ENCODE results near the gene HAX1.
"Not testable (repeated sequence)": the region's sequence is repeated elsewhere in the genome, so short reads cannot be mapped to it uniquely, and the experiment has no call there.

The HAX1 gene

DNA sequence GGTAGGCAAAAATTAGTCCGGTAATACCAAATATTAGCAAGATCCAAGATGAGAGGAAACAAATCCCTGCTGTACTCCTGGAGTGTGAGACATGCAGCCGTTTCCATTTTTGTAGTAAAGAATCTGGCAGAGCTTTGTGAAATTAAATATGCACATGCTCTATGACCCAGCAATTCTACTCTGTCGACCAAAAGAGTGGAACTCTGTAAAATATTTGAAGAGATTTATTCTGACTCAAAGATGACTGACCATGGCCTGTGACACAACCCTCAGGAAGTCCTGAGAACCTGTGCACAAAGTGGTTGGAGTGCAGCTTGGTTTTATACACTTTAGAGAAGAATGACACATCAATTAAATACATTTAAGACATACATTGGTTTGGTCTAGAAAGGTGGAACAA is 16.2 kb downstream of the HAX1 start:
- no peak for DNase-seq

DNA sequence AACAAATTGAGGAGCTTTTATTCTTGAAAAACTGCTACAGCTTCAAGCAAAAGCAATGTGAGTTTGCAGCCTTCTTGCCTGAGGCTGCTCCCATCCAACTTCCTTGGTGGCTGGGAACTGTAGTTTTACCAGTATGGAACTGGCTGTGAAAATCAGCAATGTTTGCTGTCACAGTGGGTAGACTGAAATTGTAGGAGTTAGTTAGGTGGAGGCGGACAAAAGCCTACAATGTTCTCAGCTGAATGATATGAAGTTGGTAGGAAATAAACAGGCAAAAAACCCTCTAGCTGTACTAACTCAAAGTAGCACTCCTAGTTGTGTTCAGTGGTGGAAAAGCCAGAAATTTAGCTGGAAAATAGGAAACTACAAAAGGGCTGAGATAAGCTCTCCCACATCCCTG is 18.5 kb downstream of the HAX1 start:
- no peak for DNase-seq

DNA sequence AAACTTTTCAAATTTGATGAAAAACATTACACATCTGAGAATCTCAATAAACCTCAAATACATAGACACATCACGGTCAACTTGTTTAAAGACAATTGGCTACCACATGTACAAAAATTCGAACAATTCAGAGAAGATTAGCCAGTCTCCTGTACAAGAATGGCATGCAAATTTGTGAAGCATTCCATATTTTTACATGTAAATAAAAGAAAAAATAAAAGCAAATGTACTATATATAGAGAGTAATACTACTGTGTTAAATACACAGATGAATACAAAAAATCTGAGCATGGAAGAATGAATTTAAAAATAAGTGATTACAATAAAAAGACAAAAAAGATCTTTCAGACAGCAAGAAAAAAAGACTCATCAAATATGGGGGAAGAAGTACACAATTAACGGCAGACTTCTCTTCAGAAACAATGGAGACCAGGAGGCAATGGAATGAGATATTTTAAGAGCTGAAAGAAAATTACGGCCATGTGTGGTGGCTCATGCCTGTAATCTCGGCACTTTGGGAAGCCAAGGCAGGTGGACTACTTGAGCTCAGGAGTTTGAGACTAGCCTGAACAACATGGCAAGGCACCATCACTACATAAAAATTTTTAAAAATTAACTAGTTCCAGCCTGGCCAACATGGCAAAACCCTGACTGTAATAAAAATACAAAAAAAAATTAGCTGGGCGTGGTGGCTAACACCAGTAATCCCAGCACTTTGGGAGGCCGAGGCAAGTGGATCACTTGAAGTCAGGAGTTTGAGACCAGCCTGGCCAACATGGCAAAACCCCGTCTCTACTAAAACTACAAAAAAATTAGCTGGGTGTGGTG is 23.2 kb downstream of the HAX1 start:
- DNase-seq = no peak

- DNase-seq = no peak
Observed at GRCh38 chr1:154301582-154301981, 29.2 kb downstream of the HAX1 start.

DNA sequence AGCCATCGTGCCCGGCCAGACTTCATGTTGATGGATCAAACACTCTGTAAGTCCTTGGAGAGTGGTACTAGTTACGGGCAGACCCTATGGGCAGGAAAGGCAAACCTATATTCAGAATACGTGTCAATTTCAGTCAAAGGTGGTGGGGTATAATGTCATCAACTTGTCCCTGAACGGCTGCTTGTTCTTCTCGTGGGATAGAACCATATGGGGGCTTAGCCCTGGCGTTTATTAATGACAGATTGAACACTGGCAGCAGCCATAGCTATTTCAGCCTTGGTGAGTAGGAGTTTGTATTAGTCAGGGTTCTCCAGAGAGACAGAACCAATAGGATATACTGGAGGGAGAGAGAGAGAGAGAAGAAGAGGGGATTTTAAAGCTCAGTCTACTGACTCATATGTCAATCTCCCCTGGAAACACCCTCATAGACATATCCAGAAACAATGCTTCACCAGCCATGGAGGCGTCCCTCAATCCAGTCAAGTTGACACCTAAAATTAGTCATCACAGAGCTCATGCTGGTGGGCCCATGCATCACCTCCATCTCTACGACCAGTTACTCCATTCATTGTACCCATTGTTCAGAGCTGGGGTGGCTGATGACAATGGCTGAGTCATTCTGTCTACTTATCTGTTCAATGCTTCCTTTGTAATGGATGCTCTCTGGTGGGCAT is 32.4 kb downstream of the HAX1 start:
- DNase-seq = peak; percentile 19

- no peak for DNase-seq
Observed at GRCh38 chr1:154306151-154306550, 33.7 kb downstream of the HAX1 start.

- not testable (repeated sequence) for DNase-seq
Observed at GRCh38 chr1:154307670-154308270, 35.3 kb downstream of the HAX1 start.

GRCh38 chr1:154309136-154309535 is 36.7 kb downstream of the HAX1 start:
- DNase-seq = not testable (repeated sequence)

DNA sequence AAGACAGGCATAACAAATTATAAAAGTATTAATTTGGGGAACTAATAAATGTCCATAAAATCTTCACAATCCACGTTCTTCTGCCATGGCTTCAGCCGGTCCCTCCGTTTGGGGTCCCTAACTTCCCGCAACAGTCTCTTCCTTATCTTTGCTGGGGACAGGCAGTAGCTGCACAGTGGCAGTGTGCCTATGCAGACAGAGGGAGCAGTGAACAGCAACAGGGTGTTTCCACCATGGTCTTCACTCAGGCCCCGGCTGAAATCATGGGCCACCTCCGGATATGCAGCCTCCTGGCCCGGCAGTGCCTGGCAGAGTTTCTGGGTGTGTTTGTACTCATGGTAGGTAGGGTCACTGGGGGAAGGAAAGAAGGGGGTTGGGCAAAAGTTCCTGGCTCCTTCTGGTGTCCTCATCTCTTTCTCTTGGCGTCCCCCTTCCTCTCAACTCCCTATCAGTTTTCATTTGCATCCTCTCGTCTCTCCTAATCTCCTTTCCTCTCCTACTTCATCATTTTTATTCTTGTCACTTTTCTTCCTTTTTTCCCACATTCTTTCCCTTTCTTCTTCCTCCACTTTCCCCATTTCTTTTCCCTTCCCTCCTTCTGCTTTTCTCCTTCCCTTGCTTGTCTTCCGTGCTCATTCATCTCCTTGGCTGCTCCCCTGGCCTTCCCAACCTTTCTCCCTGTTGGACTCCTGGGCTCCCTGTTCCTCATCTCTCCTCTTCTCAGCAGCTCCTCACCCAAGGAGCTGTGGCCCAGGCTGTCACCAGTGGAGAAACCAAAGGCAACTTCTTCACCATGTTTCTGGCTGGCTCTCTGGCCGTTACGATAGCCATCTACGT is 40.0 kb downstream of the HAX1 start:
- DNase-seq = not testable (repeated sequence)

GRCh38 chr1:154313066-154313356 is 40.6 kb downstream of the HAX1 start:
- no peak for DNase-seq

DNA sequence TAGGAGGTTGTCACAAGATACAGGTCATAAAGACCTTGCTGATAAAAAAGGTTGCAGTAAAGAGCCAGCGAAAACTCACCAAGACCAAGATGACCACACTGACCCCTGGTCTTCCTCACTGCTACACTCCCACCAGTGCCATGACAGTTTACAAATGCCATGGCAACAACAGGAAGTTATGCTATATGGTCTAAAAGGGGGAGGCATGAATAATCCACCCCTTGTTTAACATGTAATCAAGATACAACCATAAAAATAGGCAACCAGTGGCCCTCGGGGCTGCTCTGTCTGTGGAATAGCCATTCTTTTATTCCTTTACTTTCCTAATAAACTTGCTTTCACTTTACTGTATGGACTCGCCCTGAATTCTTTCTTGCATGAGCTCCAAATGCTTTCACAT is 41.8 kb downstream of the HAX1 start:
- DNase-seq = not testable (repeated sequence)

DNA sequence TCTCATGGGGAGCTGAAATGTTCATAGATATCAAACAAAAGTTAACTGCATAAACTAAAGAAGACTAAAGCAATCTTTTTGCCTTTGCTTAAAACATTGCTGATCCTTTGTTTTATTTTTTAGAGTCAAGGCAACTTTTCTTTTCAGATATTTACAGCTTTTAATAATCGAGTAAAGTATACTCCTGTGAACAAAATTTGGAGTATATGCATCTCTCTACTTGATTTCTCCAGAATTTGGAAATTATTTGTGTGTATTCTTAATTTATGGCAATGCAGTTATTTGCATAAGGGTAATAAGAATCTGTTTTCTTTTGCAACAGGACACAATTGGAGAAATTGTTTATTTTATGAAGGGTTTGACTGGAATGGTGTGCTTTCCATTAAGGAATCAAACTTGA is 44.3 kb downstream of the HAX1 start:
- no peak for DNase-seq

DNA sequence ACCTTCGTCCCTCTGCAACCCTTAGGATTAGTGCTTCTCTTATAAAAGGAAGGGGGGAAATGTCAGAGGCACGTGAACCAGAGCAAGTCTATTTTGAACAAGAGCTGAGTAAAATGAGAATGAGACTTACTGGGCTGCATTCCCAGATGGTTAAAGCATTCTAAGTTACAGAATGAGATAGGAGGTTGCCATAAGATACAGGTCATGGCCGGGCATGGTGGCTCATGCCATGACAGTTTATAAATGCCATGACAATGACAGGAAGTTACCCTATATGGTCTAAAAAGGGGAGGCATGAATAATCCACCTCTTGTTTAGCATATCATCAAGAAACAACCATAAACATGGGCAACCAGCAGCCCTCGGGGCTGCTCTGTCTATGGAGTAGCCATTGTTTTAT is 46.0 kb downstream of the HAX1 start:
- no peak for DNase-seq

DNA sequence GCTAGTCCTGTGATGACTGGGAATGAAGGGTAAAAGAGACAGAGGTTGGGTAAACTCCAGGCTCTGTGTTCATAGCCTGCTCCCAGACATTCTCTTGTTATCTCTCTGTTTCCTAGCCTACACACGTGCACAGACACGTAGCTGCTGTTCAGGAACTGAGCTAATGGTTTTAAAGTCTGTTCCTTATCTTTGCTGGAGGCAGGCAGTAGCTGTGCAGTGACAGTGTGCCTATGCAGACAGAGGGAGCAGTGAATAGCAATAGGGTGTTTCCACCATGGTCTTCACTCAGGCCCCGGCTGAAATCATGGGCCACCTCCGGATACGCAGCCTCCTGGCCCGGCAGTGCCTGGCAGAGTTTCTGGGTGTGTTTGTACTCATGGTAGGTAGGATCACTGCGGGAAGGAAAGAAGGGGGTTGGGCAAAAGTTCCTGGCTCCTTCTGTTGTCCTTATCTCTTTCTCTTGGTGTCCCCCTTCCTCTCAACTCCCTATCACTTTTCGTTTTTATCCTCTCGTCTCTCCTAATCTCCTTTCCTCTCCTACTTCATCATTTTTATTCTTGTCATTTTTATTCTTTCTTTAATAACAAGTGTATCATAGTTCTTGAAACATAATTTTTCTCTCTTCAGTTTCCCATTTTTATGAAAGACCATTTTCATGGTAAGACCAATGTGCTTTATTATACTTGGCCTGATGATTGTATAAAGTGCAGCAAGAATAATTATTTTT is 48.6 kb downstream of the HAX1 start, which contains the start of gene AQP10:
TSS of gene AQP10 (plus strand) at position 212 of the 727 bp plus-strand sequence. CDS start at position 275, 63 bp downstream.
- DNase-seq = no peak

GRCh38 chr1:154321609-154321934 is 49.1 kb downstream of the HAX1 start:
- DNase-seq = not testable (repeated sequence)

GRCh38 chr1:154323493-154323892 is 51.1 kb downstream of the HAX1 start:
- DNase-seq = no peak

- no peak for DNase-seq
Observed at GRCh38 chr1:154324241-154324640, 51.8 kb downstream of the HAX1 start.

DNA sequence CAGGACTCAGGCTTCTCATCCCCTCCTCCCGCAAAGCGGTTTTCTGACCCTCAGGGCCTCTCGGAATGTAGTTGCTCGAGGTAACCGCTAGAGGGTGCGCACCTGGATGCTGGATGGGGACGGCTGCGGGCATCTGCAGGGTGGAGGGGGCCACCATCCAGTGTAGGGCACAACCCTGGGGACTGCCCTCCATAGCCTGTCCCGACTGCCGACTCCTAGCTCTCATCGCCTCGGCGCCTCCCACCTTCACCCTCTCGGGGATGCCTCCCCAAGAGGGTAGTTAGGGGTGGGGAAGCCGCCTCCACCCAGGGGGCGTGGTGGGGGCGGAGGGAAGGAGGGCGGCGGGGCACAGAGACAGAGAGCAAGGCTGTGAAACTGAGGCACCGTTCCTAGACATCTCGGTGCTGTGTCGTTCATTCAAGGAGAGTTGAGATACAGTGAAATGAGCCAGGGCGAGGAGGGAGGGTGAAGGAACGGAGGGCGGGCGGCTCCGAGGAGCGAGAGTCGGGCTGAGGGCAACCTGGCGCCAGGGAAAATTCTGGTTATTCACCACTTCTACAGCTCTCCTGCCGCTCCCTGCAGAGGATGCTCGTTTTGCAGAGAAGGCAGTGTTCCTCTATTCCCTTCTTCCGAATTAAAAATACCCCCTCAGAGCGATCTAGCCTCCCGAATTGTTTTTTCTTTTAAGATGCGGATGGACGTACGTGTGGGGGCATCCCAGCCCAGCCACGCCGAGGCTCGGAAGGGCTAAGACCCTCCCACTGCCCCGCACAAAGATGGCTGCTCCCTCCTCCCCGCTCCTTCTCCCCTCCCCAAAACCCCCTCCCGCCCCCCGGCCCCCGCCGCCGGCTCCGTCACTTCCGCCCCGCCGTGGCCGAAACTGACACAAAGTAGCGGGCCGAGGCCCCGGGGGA is 52.5 kb downstream of the HAX1 start, which contains the start of gene ATP8B2:
TSS of gene ATP8B2 (plus strand) at position 857 of the 914 bp plus-strand sequence. CDS start 2,617 bp downstream, outside the sequence.
- DNase-seq = peak; percentile 84

All from activated CD8-positive, alpha-beta memory T cell treated with anti-CD3 and anti-CD28 coated beads, Interleukin-2, amount 50 U/mL, for 4 hours (primary cell).